Activated CD4-positive, alpha-beta T cell treated with anti-CD3 and anti-CD28 coated beads for 36 hours (primary cell): Measurements from ENCODE around the gene DNAJC4. TPM values are rescaled to one million over a fixed set of nuclear protein-coding genes. Genes with fewer than 3 reads are reported as not detected.
A peak's percentile ranks its signal among the peaks of the same experiment; 100 is the strongest.

Source experiments
- ATAC-seq: fragments of 200-7000 bp; cut with Tn5 transposase; one replicate; pipeline ENCODE4 v1.10.0; 2021; ENCODE audit warnings: mild to moderate bottlenecking, moderate library complexity
- CTCF ChIA-PET: fragments of 350-600 bp; sonication (Branson Sonifier 250); formaldehyde crosslinking; loops from one replicate; lab custom pipeline; 2021; ENCODE audit warnings: antibody characterized with exemption; lab: Charles Lee
- POLR2A ChIA-PET: fragments of 350-600 bp; sonication (Branson Sonifier 250); formaldehyde crosslinking; loops from one replicate; lab custom pipeline; 2021; ENCODE audit warnings: antibody characterized with exemption, inconsistent platforms; lab: Charles Lee
- DNase-seq: peaks from one replicate; pipeline ENCODE4 v3.0.0-alpha.2; 2020
- H3K27ac Mint-ChIP-seq: one replicate; pipeline ENCODE4 v1.8.0; 2021; ENCODE audit warnings: mixed read lengths
- H3K27me3 Mint-ChIP-seq: one replicate; pipeline ENCODE4 v1.8.0; 2021; ENCODE audit warnings: mixed read lengths
- H3K36me3 Mint-ChIP-seq: one replicate; pipeline ENCODE4 v1.8.0; 2021; ENCODE audit warnings: low read depth, mixed read lengths
- H3K4me1 Mint-ChIP-seq: one replicate; pipeline ENCODE4 v1.8.0; 2021; ENCODE audit warnings: mixed read lengths
- H3K4me3 Mint-ChIP-seq: one replicate; pipeline ENCODE4 v1.8.0; 2021; ENCODE audit warnings: mild to moderate bottlenecking, moderate library complexity, mixed read lengths
- H3K9me3 Mint-ChIP-seq: one replicate; pipeline ENCODE4 v1.8.0; 2021; ENCODE audit warnings: low read depth, mixed read lengths
- intact Hi-C, 2 experiments: fragments of 100-400 bp; cut with DNase I in 1 of 2; cut with micrococcal nuclease in 1 of 2; formaldehyde crosslinking; loops; one replicate each; pipeline versions ENCODE4 v1.14.2 to v1.15.1; 2022 to 2024; cut with DNase I, micrococcal nuclease
- total RNA-seq, 2 experiments: library from RNA; stranded (reverse); gene quantifications; one replicate each; pipeline ENCODE4 v1.2.3, GENCODE V29; 2021

Gene DNAJC4
- total RNA-seq, 2 experiments from 2014 or later: 21.9 to 23.1 TPM

DNA sequence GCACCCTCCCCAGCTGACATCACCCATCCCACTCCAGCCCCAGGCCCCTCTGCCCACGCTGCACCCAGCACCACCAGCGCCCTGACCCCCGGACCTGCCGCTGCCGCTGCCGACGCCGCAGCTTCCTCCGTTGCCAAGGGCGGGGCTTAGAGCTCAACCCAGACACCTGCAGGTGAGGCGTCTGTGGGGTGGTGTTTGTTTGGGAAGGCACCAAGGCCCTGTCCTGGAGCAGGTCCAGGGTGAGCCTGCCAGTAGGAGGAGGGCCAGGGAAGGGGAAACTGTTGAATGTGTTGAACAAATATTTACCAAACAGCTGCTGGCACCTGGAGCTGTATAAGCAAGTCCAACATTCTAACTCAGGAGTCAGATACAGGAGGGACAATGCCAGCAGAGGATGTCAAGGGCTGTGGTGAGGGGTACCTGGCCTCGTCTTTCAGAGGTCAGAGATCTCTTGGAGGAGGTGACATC lies 7.2 kb downstream of the DNAJC4 start:
- peaks cover 32% of the 10 kb centered on the region for H3K36me3 Mint-ChIP-seq
- ATAC-seq (no peak), DNase-seq (no peak)
- no peak overlapping the region for H3K4me3 Mint-ChIP-seq
- POLR2A ChIA-PET: no interaction called here
- intact Hi-C loops: no loop called here
- H3K27ac Mint-ChIP-seq: peak overlapping the region; percentile 17
- CTCF ChIA-PET: interaction anchor here (0.6 to 1.5 kb wide), 5 partner anchors 12 to 977 kb away, joined by 3 to 4 read pairs (median 4); no protein-coding TSS in a partner anchor
- no peaks in the 10 kb centered on the region for H3K9me3 Mint-ChIP-seq
- H3K27me3 Mint-ChIP-seq: no peaks in the 10 kb centered on the region
- peaks cover 19% of the 10 kb centered on the region for H3K4me1 Mint-ChIP-seq

DNA sequence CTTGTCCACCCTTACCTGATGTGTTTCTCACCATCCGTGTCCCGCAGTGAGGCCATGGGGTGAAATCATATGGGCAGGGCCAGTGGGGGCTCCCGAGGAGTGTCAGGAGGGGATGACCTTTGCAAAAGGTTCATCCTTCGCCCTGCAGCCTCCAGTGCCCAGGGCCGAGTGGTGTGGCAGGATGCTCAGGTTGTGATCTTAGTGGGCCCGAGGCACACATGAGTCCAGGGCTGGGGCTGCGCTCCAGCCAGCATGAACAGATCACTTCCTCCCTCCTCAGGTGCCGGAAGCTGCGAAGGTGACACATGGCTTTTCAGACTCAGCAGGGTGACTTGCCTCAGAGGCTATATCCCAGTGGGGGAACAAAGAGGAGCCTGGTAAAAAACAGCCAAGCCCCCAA lies 7.7 kb downstream of the DNAJC4 start:
- peaks cover 25% of the 10 kb centered on the region for H3K4me1 Mint-ChIP-seq
- peaks cover 32% of the 10 kb centered on the region for H3K36me3 Mint-ChIP-seq
- POLR2A ChIA-PET: no interaction called here

GRCh38 chr11:64238999-64239398 lies 8.7 kb downstream of the DNAJC4 start:
- Mint-ChIP-seq H3K4me3 (no peak overlapping the region), H3K4me1 (peaks cover 34% of the 10 kb centered on the region), H3K36me3 (peaks cover 42% of the 10 kb centered on the region), H3K27ac (peak overlapping the region; percentile 99), H3K9me3 (no peaks in the 10 kb centered on the region), H3K27me3 (no peaks in the 10 kb centered on the region)
- ATAC-seq (no peak), DNase-seq (no peak)
- intact Hi-C loops: no loop called here
- ChIA-PET POLR2A (no interaction called here), CTCF (interaction anchor here (0.5 to 1.0 kb wide), 2 partner anchors 30 to 267 kb away, joined by 3 read pairs; no protein-coding TSS in a partner anchor)

More for the DNA sequence above, 7.7 kb downstream of the DNAJC4 start:
- no peak for ATAC-seq
- CTCF ChIA-PET: interaction anchor here (0.9 to 1.5 kb wide), 5 partner anchors 12 to 66 kb away, joined by 3 to 4 read pairs (median 4); no protein-coding TSS in a partner anchor
- Mint-ChIP-seq H3K27me3 (no peaks in the 10 kb centered on the region), H3K27ac (no peak overlapping the region), H3K9me3 (no peaks in the 10 kb centered on the region), H3K4me3 (no peak overlapping the region)
- DNase-seq: no peak
- intact Hi-C loops: no loop called here

DNA sequence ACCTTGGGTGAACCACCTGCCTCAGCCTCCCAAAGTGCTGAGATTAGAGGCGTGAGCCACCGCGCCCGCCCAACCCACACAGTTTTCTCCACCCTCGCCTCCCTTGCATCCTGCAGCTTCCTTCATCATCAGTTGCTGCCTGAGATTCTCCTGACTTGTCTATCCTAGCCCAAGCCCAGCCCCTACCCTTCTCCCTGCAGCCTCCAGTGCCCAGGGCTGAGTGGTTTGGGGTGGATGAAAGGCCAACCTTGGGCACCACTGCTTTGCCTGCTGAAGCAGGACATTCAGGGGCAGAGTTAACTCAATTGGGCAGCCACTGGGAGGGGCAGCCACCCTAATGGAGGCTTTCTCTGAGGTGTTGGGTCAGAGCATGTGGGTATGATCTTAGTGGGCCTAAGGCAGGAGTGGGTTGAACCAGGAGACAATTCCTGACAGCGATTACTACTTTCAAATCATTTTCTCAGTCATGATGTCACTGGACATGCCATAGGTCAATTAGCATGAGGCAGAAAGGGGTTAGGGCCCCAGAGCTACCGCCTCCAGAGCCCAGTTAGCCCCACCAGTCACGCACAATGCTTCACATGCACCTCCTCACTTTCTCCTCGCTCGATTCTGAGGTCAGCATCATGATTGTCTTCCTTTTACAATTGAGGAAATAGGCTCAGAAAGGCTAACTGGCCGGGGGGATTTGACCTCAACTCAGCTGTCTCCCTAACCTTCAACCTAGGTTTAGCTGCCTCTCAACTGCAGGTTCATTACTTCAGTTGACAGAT lies 9.5 kb downstream of the DNAJC4 start:
- intact Hi-C loops: loop anchor here (2.0 to 10.0 kb wide), 10 partner anchors 13 to 1635 kb away; partner anchors contain the start of genes BAD (in 1 of the 2), CFL1 (in 1 of the 2), EHD1 (in 1 of the 2) and FERMT3 (in 1 of the 2)
- DNase-seq (peak; percentile 42), ATAC-seq (no peak)
- Mint-ChIP-seq H3K4me1 (peaks cover 37% of the 10 kb centered on the region), H3K9me3 (no peaks in the 10 kb centered on the region), H3K27me3 (no peaks in the 10 kb centered on the region), H3K4me3 (peak overlapping the region; percentile 86), H3K36me3 (peaks cover 45% of the 10 kb centered on the region), H3K27ac (peak overlapping the region; percentile 99)
- POLR2A ChIA-PET: no interaction called here
- CTCF ChIA-PET: interaction anchor here (0.5 to 1.2 kb wide), 2 partner anchors 14 to 267 kb away, joined by 3 to 4 read pairs; partner anchors contain the start of genes NUDT22 and TRPT1

DNA sequence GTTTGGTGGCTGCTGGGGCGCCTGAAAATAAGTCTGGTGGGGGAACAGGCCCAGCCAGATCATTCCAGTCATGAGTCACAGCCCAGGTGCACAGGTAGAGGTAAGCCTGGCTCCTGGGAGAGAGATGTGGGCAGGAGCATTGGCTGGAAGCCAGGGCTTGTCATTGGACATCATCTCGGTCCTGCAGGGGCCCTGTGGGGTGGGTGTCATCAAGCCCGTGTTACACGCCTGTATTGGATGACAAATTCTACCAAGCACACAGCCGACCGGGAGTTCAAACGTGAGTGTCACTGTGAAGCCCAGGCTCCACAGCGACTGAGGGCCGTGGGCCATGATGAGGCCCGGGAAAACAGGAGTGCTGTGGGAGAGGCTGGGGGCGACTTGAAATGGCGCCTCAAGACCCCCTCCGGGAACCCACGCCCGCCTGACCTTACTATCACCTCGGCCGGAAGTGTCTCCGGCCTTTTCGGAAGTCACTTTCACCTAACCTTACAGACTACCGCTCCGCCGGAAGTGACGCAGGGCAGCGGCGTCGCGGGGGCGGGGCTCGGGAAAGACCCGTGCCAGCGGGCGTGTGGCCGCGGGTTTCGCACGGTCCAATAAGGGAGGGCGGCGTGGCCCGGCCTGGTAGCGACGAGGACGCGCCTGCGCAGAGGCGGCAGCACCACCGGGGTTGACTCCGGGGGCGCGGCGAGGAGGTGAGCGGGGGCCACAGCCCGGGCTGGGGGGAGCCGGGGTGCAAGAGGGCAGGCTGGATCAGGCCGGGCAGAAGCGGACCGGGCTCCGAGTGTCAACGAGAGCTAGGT lies 10.3 kb downstream of the DNAJC4 start, which contains the start of gene FKBP2:
Gene FKBP2, plus strand, starts transcription at position 661 of the 806 bp plus-strand sequence. CDS start 1,293 bp downstream, outside the sequence.
- Mint-ChIP-seq H3K4me3 (peak within 1 kb of the TSS; percentile 86), H3K4me1 (peaks cover 31% of the 10 kb centered on the region), H3K27me3 (no peaks in the 10 kb centered on the region), H3K9me3 (no peaks in the 10 kb centered on the region), H3K27ac (peak within 1 kb of the TSS; percentile 99), H3K36me3 (peaks cover 44% of the 10 kb centered on the region)
- intact Hi-C loops: loop anchor here (1.0 to 10.0 kb wide), 21 partner anchors 10 to 1636 kb away; partner anchors contain the start of genes DNAJC4 (in 2 of the 2), ESRRA (in 2 of the 2), GPR137 (in 2 of the 2) and NUDT22 (in 2 of the 2)
- peak; percentile 99 for DNase-seq
- ATAC-seq: peak; percentile 68
- ChIA-PET POLR2A (interaction anchor here (0.6 to 1.2 kb wide), 8 partner anchors 14 to 987 kb away, joined by 3 to 10 read pairs (median 4); partner anchors contain the start of genes ESRRA, FERMT3, NUDT22 and TRPT1), CTCF (interaction anchor here (0.6 to 1.7 kb wide), 12 partner anchors 9 to 1106 kb away, joined by 3 to 11 read pairs (median 4); partner anchors contain the start of genes NUDT22, PLCB3, PRDX5 and STIP1)

DNA sequence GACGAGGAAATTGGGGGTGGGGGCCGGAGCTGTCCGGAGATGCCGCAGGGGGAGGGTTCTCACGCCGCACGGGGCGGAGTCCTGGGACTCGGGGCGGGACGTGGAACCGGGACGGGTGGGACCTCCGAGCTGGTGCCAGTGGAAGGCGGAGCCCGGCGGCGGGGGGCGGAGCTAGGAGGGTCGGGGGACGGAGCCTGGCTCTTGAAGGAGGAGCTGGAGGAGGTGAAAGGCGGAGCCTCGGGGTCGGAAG lies 10.8 kb downstream of the DNAJC4 start:
- H3K36me3 Mint-ChIP-seq: peaks cover 48% of the 10 kb centered on the region
- H3K9me3 Mint-ChIP-seq: no peaks in the 10 kb centered on the region
- H3K27ac Mint-ChIP-seq: peak overlapping the region; percentile 99
- POLR2A ChIA-PET: interaction anchor here (0.6 to 1.2 kb wide), 8 partner anchors 15 to 987 kb away, joined by 3 to 10 read pairs (median 4); partner anchors contain the start of genes ESRRA, FERMT3, NUDT22 and TRPT1
- ATAC-seq (peak; percentile 84), DNase-seq (peak; percentile 100)
- H3K27me3 Mint-ChIP-seq: no peaks in the 10 kb centered on the region
- intact Hi-C loops: loop anchor here (1.0 to 10.0 kb wide), 21 partner anchors 11 to 1636 kb away; partner anchors contain the start of genes DNAJC4 (in 2 of the 2), ESRRA (in 2 of the 2), GPR137 (in 2 of the 2) and NUDT22 (in 2 of the 2)
- peak overlapping the region; percentile 86 for H3K4me3 Mint-ChIP-seq
- H3K4me1 Mint-ChIP-seq: peaks cover 31% of the 10 kb centered on the region
- CTCF ChIA-PET: interaction anchor here (0.6 to 1.7 kb wide), 11 partner anchors 9 to 1106 kb away, joined by 3 to 11 read pairs (median 4); partner anchors contain the start of genes PLCB3, PRDX5, STIP1 and TRMT112

- Mint-ChIP-seq H3K27me3 (no peaks in the 10 kb centered on the region), H3K4me1 (peaks cover 31% of the 10 kb centered on the region), H3K9me3 (no peaks in the 10 kb centered on the region), H3K27ac (peak overlapping the region; percentile 99), H3K4me3 (peak overlapping the region; percentile 86), H3K36me3 (peaks cover 48% of the 10 kb centered on the region)
- no peak for ATAC-seq
- peak; percentile 49 for DNase-seq
- CTCF ChIA-PET: interaction anchor here (0.6 to 1.7 kb wide), 10 partner anchors 8 to 1105 kb away, joined by 3 to 11 read pairs (median 4); partner anchors contain the start of genes PLCB3, PRDX5, STIP1 and TRMT112
- POLR2A ChIA-PET: interaction anchor here (0.6 to 1.2 kb wide), 8 partner anchors 15 to 560 kb away, joined by 3 to 10 read pairs (median 4); partner anchors contain the start of genes ESRRA, FERMT3, NUDT22 and TRPT1
- intact Hi-C loops: loop anchor here (1.0 to 10.0 kb wide), 21 partner anchors 11 to 1637 kb away; partner anchors contain the start of genes DNAJC4 (in 2 of the 2), ESRRA (in 2 of the 2), GPR137 (in 2 of the 2) and NUDT22 (in 2 of the 2)
Observed at GRCh38 chr11:64241491-64242374, 11.4 kb downstream of the DNAJC4 start.

DNA sequence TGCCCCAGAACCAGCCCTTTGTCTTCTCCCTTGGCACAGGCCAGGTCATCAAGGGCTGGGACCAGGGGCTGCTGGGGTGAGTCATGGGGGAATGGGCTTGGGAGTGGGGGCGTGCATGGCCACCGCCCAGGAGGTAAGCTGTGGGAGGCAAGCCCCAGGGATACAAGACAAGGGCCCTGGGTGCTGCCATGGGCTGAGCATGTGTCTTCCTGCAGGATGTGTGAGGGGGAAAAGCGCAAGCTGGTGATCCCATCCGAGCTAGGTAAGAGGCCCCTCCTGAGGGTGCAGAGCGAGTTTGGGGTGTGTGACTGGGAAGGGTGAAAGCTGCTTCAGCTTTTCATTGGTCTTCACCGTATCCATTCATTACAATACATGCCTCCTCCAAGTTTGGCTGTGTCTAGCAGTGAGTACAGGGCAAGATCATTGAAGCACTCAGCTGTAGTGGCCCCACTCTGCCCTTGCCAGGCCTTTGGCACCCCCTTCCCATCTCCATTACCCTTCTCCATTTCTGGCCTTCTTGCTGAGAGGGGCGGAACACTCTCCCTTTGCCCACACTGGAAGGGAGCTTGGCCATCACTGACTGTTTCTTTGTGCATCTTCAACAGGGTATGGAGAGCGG lies 13.0 kb downstream of the DNAJC4 start:
- Mint-ChIP-seq H3K4me1 (peaks cover 33% of the 10 kb centered on the region), H3K9me3 (no peaks in the 10 kb centered on the region), H3K27me3 (no peaks in the 10 kb centered on the region), H3K4me3 (peak overlapping the region; percentile 86), H3K36me3 (peaks cover 33% of the 10 kb centered on the region), H3K27ac (peak overlapping the region; percentile 0)
- CTCF ChIA-PET: interaction anchor here (0.7 to 1.5 kb wide), 4 partner anchors 28 to 61 kb away, joined by 3 to 6 read pairs (median 4); no protein-coding TSS in a partner anchor
- no peak for ATAC-seq
- intact Hi-C loops: loop anchor here (5.0 to 10.0 kb wide), 3 partner anchors 36 to 1639 kb away; partner anchors contain the start of genes FERMT3 (in 1 of the 2), MTA2 (in 1 of the 2), TM7SF2 (in 1 of the 2) and ZNHIT2 (in 1 of the 2)
- POLR2A ChIA-PET: interaction anchor here (0.5 kb wide), 1 partner anchor 41 kb away, joined by 4 read pairs; no protein-coding TSS in a partner anchor
- DNase-seq: no peak

- H3K36me3 Mint-ChIP-seq: peaks cover 26% of the 10 kb centered on the region
- DNase-seq (no peak), ATAC-seq (no peak)
- POLR2A ChIA-PET: interaction anchor here (0.5 to 3.0 kb wide), 3 partner anchors 28 to 42 kb away, joined by 3 to 9 read pairs (median 4); no protein-coding TSS in a partner anchor
- H3K9me3 Mint-ChIP-seq: no peaks in the 10 kb centered on the region
- H3K27me3 Mint-ChIP-seq: no peaks in the 10 kb centered on the region
- H3K4me1 Mint-ChIP-seq: peaks cover 33% of the 10 kb centered on the region
- intact Hi-C loops: loop anchor here (5.0 to 10.0 kb wide), 3 partner anchors 37 to 1639 kb away; partner anchors contain the start of genes FERMT3 (in 1 of the 2), MTA2 (in 1 of the 2), TM7SF2 (in 1 of the 2) and ZNHIT2 (in 1 of the 2)
- CTCF ChIA-PET: interaction anchor here (0.6 to 1.5 kb wide), 6 partner anchors 27 to 1393 kb away, joined by 3 to 6 read pairs (median 3); no protein-coding TSS in a partner anchor
- H3K27ac Mint-ChIP-seq: no peak overlapping the region
- H3K4me3 Mint-ChIP-seq: peak overlapping the region; percentile 86
Observed at GRCh38 chr11:64244107-64244506, 13.8 kb downstream of the DNAJC4 start.
